ENCODE data around the gene PARD6G.

DNA sequence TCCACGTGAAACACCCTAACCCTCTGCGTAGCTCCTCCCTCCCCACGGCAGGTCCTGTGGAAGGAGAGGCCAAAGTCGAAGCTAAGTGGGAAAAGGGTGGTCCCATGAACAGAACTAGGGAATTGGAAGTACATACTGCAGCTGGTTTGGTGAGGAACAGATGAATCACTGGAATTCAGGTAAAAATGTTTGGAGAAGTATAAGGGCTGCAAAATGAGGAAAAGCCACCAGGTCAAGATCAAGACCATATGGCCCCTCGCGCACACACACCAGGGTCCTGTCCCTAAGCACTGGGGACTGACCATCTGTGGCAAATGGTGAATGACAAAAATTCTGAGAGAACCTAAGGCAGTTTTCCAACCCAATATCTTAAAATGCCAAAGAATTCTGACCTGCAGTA is 3.1 kb downstream of the PARD6G start:
- TF ChIP-seq GABPA (IDR thresholded peaks at IDR 0.05; ENCODE audit: borderline replicate concordance, insufficient read depth, low read length): no peak
- no peak for TF ChIP-seq RNF2 (IDR thresholded peaks at IDR 0.05; ENCODE audit: borderline replicate concordance, low read depth, low read length, missing control alignments, poor library complexity, severe bottlenecking)
- TF ChIP-seq, protein P1, sequence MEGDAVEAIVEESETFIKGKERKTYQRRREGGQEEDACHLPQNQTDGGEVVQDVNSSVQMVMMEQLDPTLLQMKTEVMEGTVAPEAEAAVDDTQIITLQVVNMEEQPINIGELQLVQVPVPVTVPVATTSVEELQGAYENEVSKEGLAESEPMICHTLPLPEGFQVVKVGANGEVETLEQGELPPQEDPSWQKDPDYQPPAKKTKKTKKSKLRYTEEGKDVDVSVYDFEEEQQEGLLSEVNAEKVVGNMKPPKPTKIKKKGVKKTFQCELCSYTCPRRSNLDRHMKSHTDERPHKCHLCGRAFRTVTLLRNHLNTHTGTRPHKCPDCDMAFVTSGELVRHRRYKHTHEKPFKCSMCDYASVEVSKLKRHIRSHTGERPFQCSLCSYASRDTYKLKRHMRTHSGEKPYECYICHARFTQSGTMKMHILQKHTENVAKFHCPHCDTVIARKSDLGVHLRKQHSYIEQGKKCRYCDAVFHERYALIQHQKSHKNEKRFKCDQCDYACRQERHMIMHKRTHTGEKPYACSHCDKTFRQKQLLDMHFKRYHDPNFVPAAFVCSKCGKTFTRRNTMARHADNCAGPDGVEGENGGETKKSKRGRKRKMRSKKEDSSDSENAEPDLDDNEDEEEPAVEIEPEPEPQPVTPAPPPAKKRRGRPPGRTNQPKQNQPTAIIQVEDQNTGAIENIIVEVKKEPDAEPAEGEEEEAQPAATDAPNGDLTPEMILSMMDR (IDR thresholded peaks at IDR 0.05; ENCODE audit: control extremely low read depth in 1 of 3, insufficient read depth in 1 of 3, low read depth in 1 of 3, low read length in 3 of 3): no peak
- TF ChIP-seq POLR2AphosphoS5 (IDR thresholded peaks at IDR 0.05; ENCODE audit: low read depth, low read length): no peak
- TF ChIP-seq YY1 (IDR thresholded peaks at IDR 0.05; ENCODE audit: low read depth, low read length): no peak
- no peak for TF ChIP-seq JUN (IDR thresholded peaks at IDR 0.05; ENCODE audit: low read depth, low read length)
- TF ChIP-seq POLR2A (IDR thresholded peaks at IDR 0.05; ENCODE audit: control extremely low read depth in 1 of 2, low read depth in 2 of 2, low read length in 2 of 2): no peak
- TF ChIP-seq RAD21 (IDR thresholded peaks at IDR 0.05 in 1 of 2, conservative IDR thresholded peaks at IDR 0.05 in 1 of 2; ENCODE audit: low read depth in 2 of 2, low read length in 2 of 2): no peak
- TF ChIP-seq, protein P2, sequence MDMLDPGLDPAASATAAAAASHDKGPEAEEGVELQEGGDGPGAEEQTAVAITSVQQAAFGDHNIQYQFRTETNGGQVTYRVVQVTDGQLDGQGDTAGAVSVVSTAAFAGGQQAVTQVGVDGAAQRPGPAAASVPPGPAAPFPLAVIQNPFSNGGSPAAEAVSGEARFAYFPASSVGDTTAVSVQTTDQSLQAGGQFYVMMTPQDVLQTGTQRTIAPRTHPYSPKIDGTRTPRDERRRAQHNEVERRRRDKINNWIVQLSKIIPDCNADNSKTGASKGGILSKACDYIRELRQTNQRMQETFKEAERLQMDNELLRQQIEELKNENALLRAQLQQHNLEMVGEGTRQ (IDR thresholded peaks at IDR 0.05; ENCODE audit: low read length): no peak
- TF ChIP-seq SUZ12 (IDR thresholded peaks at IDR 0.05; ENCODE audit: low read length): no peak
- no peak for TF ChIP-seq RXRA (IDR thresholded peaks at IDR 0.05; ENCODE audit: insufficient read depth, low read depth, low read length)
- no peak for TF ChIP-seq GTF2F1 (IDR thresholded peaks at IDR 0.05; ENCODE audit: borderline replicate concordance, low read depth, low read length)
- no peak for TF ChIP-seq FOSL1 (IDR thresholded peaks at IDR 0.05; ENCODE audit: insufficient read depth, low read depth, low read length)
- TF ChIP-seq EZH2 (IDR thresholded peaks at IDR 0.05; ENCODE audit: low read depth, low read length, severe bottlenecking): no peak

Measured in H1 (cell line).